ENCODE measurements around the gene HBZ. TPM values are rescaled to one million over a fixed set of nuclear protein-coding genes. Genes with fewer than 3 reads are reported as not detected.

The HBZ gene
- total RNA-seq, 4 donors from 2014 or later, result not detected

GRCh38 chr16:188674-189073 is 36.2 kb downstream of the HBZ start:
- TF ChIP-seq CTCF (IDR thresholded peaks at IDR 0.05) (no peak), POLR2A (IDR thresholded peaks at IDR 0.05) (no peak)
- intact Hi-C loops (cut with DNase I), result no loop called here
- Histone ChIP-seq H3K27me3 (no peaks in the 10 kb centered on the region), H3K4me1 (no peaks in the 10 kb centered on the region), H3K9me3 (no peaks in the 10 kb centered on the region), H3K27ac (no peak overlapping the region), H3K4me3 (replicated peaks in 1 of 3) (no peak overlapping the region), H3K36me3 (peaks cover 53 to 60% of the 10 kb centered on the region in 2 donors)
- no peak for DNase-seq
- WGBS, 2 donors, result 75 to 95% methylated on average over 5 to 6 of the region's 8 CpGs

GRCh38 chr16:189604-190186 is 37.3 kb downstream of the HBZ start:
- Histone ChIP-seq H3K27me3 (no peaks in the 10 kb centered on the region), H3K36me3 (peaks cover 57 to 69% of the 10 kb centered on the region in 2 donors), H3K4me3 (replicated peaks in 1 of 3) (no peak overlapping the region), H3K4me1 (no peaks in the 10 kb centered on the region), H3K27ac (no peak overlapping the region), H3K9me3 (no peaks in the 10 kb centered on the region)
- TF ChIP-seq POLR2A (IDR thresholded peaks at IDR 0.05), result no peak
- no peak for TF ChIP-seq CTCF (IDR thresholded peaks at IDR 0.05)
- intact Hi-C loops (cut with DNase I), result no loop called here
- 93 to 96% methylated on average over 34 of the region's 34 CpGs for WGBS, 2 donors
- DNase-seq, result no peak

GRCh38 chr16:191831-192230 is 39.4 kb downstream of the HBZ start:
- H3K4me1 ChIP-seq, result no peaks in the 10 kb centered on the region
- no peak overlapping the region for H3K4me3 ChIP-seq (replicated peaks in 1 of 3)
- H3K27me3 ChIP-seq, result no peaks in the 10 kb centered on the region
- intact Hi-C loops (cut with DNase I), result no loop called here
- TF ChIP-seq POLR2A (IDR thresholded peaks at IDR 0.05) (no peak), CTCF (IDR thresholded peaks at IDR 0.05) (no peak)
- no peaks in the 10 kb centered on the region for H3K9me3 ChIP-seq
- H3K36me3 ChIP-seq, result peaks cover 72 to 88% of the 10 kb centered on the region in 2 donors
- no peak overlapping the region for H3K27ac ChIP-seq
- no peak for DNase-seq
- 90 to 95% methylated on average over 4 of the region's 4 CpGs for WGBS, 2 donors

- WGBS, 2 donors, result 95% methylated on average over 11 of the region's 11 CpGs
- DNase-seq, result no peak
- H3K4me3 ChIP-seq (replicated peaks in 1 of 3), result no peak overlapping the region
Observed at GRCh38 chr16:192686-193085, 40.2 kb downstream of the HBZ start.

More at GRCh38 chr16:192686-193085, 40.2 kb downstream of the HBZ start:
- Histone ChIP-seq H3K27ac (no peak overlapping the region), H3K27me3 (no peaks in the 10 kb centered on the region), H3K4me1 (no peaks in the 10 kb centered on the region), H3K36me3 (peaks cover 70 to 91% of the 10 kb centered on the region in 2 donors), H3K9me3 (no peaks in the 10 kb centered on the region)
- intact Hi-C loops (cut with DNase I), result no loop called here
- TF ChIP-seq POLR2A (IDR thresholded peaks at IDR 0.05), result no peak
- TF ChIP-seq CTCF (IDR thresholded peaks at IDR 0.05), result no peak
